Melanocyte of skin (primary cell): ENCODE data around the gene CCDC182. TPM values are rescaled to one million over a fixed set of nuclear protein-coding genes. Genes with fewer than 3 reads are reported as not detected.

Experiments used
- small RNA-seq, 2 donors: library from RNA; depleted of rRNA; stranded (forward); fragments of <200 nt; gene quantifications; one replicate each; pipeline ENCODE3, GENCODE V24; 2012
- total RNA-seq, 2 donors: library from RNA; depleted of rRNA; stranded (reverse); fragments of >200 nt; gene quantifications; 2 replicates each; pipeline ENCODE4 v1.2.3, GENCODE V29; 2012

The CCDC182 gene
- not detected for total RNA-seq

GRCh38 chr17:57745242-57745641 is at the start of gene CCDC182:
TSS of gene CCDC182 (minus strand) at chr17:57745299. CDS start at chr17:57745272, 27 bp downstream.

Small RNAs within 50 kb of the gene (small RNA-seq; reads per million reads assigned to genes)
- gene RN7SKP94 = 0 reads per million in 2 donors

Other genes starting within 250 kb of the CCDC182 start
- 10 to 100 TPM; 14.1 to 29.6 TPM for gene MRPS23, start 104.7 kb upstream of the CCDC182 start, total RNA-seq
- 10 to 100 TPM; 14.1 to 16.3 TPM for gene CUEDC1, start 210.1 kb upstream of the CCDC182 start, total RNA-seq
- 10 to 100 TPM; 44.7 to 51.0 TPM for gene VEZF1, start 243.0 kb upstream of the CCDC182 start, total RNA-seq